ENCODE data around the gene TBCB. TPM values are rescaled to one million over a fixed set of nuclear protein-coding genes. Genes with fewer than 3 reads are reported as not detected.

Gene TBCB
- total RNA-seq = 100 to 1,000 TPM in 2 of 4 donors, 10 to 100 TPM in 2; 89.8 to 132 (median 111) TPM

GRCh38 chr19:36115453-36116343, at the start of gene TBCB:
Gene TBCB (plus strand): TSS chr19:36115468. CDS start chr19:36115561, 93 bp downstream.
- no peak for TF ChIP-seq CTCF (IDR thresholded peaks at IDR 0.05; ENCODE audit: low read depth)

- no peak for TF ChIP-seq CTCF (IDR thresholded peaks at IDR 0.05; ENCODE audit: low read depth)
Observed at GRCh38 chr19:36067681-36068080, 47.6 kb upstream of the TBCB start.

GRCh38 chr19:36072081-36072480, 43.2 kb upstream of the TBCB start:
- no peak for TF ChIP-seq CTCF (IDR thresholded peaks at IDR 0.05; ENCODE audit: low read depth)

- TF ChIP-seq CTCF (IDR thresholded peaks at IDR 0.05; ENCODE audit: low read depth) = no peak
Observed at GRCh38 chr19:36073121-36073876, 42.0 kb upstream of the TBCB start.

- TF ChIP-seq CTCF (IDR thresholded peaks at IDR 0.05; ENCODE audit: low read depth) = no peak
Observed at GRCh38 chr19:36079389-36079945, 35.8 kb upstream of the TBCB start.

- no peak for TF ChIP-seq CTCF (IDR thresholded peaks at IDR 0.05; ENCODE audit: low read depth)
Observed at GRCh38 chr19:36081385-36081784, 33.9 kb upstream of the TBCB start.

GRCh38 chr19:36081894-36082293, 33.4 kb upstream of the TBCB start:
- no peak for TF ChIP-seq CTCF (IDR thresholded peaks at IDR 0.05; ENCODE audit: low read depth)

Measured in subcutaneous adipose tissue (tissue), 4 donors.